ENCODE data around the gene STPG2.

STPG2 gene

DNA sequence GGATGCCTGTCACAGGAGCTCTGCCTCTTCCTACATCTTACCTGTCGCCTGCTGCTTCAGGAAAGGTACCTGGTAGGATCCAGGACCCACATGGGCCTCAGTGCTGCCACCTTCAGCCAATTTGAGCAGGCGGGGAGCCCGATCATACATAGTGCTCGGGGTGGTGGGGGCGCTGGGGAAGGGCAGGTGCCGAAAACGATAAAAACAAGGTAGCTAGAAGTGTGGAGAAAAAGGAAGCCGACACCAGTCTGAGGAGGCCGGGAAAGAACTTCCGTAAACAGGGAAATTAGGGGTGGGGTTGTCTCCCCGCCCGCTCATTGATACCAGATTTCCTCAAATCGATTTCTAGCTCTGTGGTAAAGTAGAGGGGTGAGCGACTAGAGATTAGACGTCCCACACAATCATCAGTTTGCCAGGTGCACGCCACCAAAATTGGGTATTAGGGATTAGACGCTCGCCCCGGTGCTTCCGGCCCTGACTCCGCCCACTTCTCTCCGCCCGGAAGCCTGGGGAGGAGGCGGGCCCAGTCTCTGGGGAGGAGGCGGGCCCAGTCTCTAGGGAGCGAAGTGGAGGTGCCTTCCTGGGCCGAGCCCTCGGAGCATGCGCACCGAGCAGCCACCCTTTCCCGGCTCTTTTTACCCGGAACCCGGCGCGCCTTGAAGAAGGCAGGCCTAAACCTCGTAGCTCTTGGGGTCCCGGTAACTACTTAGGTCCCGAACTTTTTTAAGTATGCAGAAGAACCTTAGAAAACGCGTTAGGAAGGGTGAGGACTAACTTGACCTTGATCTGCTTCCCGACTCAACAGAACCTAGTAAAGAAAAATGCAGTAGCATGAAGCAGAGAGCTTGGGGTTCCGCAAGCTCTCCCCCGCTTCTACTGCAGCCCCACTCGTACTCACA lies at the start of gene STPG2:
Gene STPG2 (minus strand): TSS at position 476 of the 899 bp plus-strand sequence.
- peak within 1 kb of the TSS; percentile 89 for H3K4me3 ChIP-seq (ENCODE audit: low read depth, low read length)

DNA sequence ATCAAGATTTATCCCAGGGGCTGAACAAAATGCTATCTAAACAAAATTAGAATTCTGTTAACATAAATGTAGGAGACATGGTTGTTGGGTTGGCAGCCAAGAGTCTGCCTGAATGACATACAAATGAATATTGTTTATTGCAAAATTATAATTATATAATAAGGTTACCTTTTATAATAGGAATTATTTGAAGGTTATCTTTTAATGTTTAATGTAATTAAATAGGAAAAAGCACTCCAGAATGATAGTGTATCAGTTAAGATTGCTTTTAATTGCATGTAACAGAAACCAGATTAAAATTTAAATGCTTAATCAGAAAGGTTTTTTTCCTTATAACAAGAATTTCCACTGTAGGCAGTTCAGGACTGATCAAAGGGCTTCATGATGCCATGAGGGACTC lies 42.0 kb upstream of the STPG2 start:
- H3K4me3 ChIP-seq (ENCODE audit: low read depth, low read length), result no peak overlapping the region

DNA sequence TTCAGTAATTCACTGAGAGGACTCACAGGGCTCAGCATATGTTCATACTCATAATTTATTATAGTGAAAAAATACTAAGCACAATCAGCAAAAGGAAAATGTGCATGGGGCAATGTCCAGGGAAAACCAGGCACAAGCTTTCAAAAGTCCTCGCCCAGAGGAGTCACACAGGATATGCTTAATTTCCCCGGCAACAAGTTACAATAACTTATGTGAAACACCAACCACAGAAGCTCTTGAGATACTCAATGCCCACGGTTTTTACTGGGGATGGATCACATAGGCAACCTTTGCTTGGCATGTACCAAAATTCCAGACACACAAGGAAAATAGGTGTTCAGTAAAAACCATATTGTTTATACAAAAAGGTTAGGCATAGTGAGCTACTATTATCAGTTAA lies 38.5 kb upstream of the STPG2 start:
- H3K4me3 ChIP-seq (ENCODE audit: low read depth, low read length), result no peak overlapping the region

DNA sequence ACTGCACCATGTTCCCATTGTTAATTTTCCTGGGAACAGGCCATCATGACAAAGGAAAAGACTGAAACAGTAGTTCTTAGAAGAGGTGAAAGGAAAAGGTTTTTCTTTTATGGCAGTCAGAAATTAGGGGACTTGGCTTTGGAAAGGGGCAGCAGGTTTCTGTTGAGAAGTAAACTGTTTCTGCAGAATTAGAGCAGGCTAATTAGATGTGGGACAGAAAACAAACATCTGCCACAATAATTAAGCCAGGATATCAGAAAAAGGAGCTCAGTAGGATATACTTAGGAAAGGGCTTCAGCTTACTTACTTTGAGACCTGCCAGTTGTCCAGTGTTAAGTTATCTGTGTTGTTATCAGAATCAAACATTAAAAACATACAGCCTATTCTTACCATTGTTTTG lies 36.7 kb upstream of the STPG2 start:
- H3K4me3 ChIP-seq (ENCODE audit: low read depth, low read length), result no peak overlapping the region

DNA sequence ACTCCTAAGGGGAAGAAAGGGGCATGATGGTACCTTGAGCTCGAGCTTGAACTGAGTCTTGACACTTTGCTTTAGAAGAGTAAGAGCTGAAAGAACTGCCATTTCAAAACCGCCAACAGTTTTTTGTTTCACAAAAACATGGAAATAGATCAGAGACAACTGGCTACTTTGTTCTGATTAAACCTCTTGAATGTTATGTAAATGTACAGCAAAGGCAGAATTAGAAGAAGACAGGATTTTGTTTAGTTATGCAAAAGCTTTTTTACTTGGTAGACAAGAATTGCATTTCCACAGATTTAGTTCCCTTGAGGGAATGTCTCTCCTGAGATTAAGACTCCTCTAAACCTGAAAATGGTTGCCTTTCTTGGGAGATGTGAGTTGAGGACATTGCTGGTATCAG lies 33.3 kb upstream of the STPG2 start:
- H3K4me3 ChIP-seq (ENCODE audit: low read depth, low read length), result no peak overlapping the region

DNA sequence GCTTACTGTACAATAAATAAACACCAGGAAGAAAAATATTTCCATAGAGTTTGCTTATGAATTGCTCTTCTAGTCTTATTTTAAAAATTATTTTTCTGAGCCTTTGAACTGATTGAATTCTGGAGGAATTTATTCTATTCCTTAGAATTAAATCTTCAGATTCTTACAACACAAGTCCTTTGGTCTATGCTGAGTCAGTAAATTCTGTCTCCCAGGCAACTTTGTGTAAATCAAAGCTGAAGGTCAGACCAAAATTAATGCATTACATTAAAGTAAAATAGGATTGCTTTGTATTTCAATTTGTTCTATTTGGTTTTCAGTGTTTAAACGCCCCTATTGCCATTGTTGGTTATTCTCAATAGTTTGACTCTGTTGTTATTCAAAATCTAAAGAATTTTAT lies 26.8 kb upstream of the STPG2 start:
- no peak overlapping the region for H3K4me3 ChIP-seq (ENCODE audit: low read depth, low read length)

DNA sequence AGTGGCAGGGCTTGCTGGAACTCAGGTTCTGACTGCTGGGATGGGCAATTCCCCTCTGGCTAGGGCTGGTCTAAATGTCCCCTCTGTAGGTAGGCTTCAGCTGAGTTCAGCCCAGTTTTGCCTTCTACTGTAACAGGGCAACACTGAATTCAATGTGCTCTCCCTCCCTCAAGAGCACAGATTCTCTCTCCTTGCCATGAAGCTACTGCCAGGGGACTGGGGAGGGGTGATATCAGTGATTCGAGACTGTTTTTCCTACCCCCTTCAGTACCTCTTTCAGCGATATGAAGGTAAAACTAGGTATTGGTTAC lies 23.4 kb upstream of the STPG2 start:
- H3K4me3 ChIP-seq (ENCODE audit: low read depth, low read length), result no peak overlapping the region

DNA sequence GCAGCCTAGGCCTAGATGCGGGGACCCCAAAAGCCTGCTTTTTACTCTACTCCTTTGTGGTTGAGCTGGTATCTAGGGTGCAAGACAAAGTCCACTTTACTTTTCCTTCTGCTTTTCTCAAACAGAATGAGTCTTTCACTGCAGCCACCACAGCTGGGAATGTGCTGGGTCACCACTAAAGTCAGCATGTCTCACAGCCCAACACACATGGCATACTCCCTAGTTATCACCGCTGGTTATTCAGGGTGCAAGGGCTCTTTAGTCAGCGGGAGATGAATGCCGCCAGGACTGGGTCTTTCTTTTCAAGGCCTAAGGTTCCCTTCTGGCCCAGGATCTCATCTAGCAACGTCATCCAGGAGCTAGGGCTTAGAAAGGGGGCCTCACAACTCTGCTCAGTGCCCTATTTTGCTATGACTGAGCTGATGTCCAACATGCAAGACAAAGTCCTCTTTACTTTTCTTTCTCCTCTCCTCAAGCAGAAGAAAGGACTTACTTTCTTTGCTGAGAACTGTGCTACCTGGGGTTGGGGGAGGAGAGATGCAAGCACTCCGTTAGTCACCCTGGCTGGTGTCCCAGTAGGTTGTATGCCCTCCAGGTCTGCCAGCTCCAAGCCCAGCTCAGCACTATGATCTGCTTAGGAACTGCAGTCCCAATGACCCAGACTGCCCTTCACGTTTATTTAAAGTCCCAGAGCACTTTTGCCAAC lies 22.9 kb upstream of the STPG2 start:
- no peak overlapping the region for H3K4me3 ChIP-seq (ENCODE audit: low read depth, low read length)

DNA sequence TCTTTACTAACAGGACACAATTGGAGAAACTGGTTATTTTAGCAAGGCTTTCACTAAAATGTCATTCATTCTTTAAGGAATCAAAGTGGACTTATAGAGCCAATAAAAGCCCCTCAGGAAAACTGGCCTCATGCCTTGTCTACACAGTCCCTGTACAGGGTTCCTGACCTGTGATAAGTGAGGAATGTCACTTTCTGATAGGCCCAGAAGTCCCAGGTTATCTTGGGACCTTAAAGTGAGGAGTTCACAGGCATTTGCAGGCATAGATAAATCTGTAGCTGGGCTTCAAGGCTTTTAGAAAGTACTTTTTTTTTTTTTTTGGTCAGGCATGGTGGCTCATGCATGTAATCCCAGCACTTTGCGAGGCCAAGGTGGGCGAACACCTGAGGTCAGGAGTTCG lies 19.4 kb upstream of the STPG2 start:
- H3K4me3 ChIP-seq (ENCODE audit: low read depth, low read length), result no peak overlapping the region

DNA sequence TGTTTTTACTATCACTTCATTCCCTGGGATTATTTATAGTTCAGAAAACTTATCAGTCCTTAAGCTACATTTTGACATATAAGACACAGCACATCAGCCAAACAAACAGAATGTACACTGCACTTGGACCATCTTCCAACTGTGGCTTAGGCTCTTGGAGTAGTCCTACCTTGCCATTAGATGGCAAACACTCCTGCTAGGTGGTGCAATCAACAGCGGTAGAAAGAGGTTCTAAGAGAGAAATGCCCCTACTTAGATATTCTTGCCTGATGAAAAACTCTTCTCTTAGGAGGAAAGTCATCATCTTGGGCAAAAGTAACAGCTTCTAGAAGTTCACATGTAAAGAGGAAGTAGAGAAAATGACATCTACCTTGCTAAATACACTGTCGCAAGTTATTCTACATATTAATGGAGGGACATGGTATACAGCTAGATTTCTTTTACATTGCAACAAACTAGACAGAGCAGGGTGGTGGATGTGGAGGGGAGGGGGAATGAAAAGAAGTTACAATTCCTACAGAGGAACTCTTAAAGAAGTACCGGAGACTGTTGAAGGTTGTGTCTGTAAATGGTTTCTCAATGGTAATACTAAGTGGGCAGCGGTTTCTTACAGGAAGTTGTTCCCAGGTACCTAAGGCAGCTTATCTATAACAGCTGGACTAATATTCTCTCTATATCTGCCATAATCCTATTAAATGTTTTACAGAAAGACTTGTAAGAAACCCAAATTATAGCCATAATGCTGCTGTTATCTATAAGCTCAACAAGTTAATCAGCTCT lies 8.1 kb upstream of the STPG2 start:
- no peak overlapping the region for H3K4me3 ChIP-seq (ENCODE audit: low read depth, low read length)

DNA sequence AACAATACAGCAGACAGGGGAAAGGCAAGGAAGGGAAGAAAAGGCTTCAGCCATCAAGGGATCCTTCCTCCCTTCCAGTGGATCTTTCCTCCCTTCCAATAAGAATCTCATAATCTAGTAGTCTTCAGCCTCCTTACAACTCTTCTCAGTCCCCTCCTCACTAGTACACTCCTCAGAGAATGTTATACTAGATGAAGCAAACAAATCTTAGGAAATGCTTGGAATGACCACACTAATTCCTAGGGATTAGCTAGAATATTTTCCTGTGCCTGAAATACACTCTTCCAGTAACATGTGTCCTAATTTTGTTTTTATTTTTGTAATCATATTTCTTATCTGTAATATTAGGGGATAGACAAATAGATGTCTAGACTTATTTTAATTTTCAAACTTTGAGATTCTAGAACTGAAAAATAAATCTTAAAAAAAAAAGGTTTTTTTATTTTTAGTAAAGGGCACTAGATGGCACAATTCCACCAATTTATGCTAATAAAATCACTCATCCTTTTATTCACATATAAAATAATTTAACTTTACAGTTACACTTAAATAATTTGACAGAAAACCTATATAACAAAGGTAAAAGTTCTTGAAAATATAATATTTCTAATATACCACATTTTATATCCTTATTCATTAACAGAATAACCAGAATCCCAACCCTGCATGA lies 7.0 kb upstream of the STPG2 start:
- no peak overlapping the region for H3K4me3 ChIP-seq (ENCODE audit: low read depth, low read length)

DNA sequence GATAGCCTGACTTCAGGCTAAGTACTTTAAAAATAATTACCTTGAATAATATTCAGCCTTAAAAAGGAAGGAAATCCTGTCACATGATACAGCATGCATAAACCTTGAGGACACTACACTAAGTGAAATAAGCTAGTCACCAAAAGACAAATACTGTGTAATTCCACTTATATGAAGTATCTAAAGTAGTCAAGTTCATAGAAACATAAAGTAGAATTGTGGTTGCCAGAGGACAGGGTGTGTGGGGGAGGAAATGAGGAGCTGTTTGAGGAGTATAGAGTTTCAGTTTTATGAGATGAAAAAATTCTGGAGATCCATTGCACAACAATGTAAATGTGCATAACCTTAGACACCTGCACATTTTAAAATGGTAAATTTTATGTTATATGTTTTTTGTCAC lies 5.6 kb upstream of the STPG2 start:
- no peak overlapping the region for H3K4me3 ChIP-seq (ENCODE audit: low read depth, low read length)

DNA sequence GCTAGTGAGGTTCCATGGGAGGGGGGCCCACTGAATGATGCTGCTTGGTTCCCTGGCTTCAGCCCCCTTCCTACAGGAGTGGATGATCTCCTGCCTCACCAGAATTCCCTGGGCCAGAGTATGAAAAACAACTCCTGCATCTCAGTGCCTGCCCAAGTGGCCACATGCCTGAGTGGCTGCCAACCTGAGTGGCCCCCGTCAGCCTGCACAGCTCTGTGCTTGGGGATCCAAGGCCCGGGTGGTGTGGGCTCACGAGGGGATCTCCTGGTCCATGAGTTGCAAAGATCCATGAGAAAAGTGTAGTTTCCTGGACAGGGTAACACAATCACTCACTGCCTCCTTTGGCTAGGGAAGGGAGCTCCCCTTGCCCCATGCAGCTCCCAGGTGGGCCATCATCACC lies 17.1 kb downstream of the STPG2 start:
- H3K4me3 ChIP-seq (ENCODE audit: low read depth, low read length), result no peak overlapping the region

DNA sequence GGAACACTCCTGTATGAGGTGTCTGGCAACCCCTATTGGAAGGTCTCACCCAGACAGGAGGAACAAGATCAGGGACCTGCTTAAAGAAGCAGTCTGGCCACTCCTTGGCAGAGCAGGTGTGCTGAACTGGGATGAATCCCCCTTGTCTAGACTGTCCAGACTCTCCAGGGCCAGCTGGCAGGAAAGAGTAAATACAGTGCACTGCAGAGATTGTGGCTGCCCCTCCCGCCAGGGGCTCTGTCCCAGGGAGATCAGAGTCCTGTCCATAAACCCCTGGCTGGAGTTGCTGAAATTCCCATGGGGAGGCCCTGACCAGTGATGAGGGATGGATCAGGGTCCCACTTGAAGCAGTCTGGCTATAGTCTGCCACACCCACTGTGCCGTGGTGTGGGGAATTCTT lies 17.7 kb downstream of the STPG2 start:
- H3K4me3 ChIP-seq (ENCODE audit: low read depth, low read length), result no peak overlapping the region

DNA sequence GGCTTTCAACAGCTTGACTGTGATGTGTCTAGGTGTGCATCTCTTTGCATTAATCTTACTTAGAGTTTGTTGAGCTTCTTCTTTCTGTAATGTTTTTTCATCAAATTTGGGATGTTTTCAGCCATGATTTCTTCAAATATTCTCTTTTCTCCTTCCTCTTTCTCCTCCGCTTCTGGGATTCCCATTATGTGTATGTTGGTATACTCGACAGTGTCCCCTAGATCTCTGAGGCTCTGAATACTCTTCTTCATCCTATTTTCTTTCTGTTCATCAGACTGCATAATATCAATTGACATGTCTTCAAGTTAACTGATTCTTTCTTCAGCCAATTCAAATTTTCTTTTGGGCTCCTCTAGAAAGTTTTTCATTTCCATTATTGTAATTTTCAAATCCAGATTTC lies 25.9 kb downstream of the STPG2 start:
- no peak overlapping the region for H3K4me3 ChIP-seq (ENCODE audit: low read depth, low read length)

DNA sequence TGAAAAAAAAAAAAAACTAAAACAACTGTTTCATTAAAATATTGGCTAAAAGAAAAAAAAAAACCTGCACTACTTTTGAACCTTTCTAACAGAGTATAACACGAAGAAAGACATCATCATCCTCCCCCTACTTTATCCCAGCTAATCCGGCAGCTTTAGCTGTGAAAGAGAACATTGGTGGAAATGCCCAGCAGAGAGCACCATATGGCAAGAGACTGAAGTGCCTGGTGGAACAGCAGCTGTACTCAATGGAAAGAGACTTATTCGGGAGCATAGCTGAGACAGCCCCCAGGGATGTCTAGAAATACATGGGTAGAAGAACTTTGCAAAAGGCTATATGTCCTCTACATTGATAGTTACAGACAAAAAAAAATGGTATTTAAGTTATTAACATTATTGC lies 30.3 kb downstream of the STPG2 start:
- H3K4me3 ChIP-seq (ENCODE audit: low read depth, low read length), result no peak overlapping the region

DNA sequence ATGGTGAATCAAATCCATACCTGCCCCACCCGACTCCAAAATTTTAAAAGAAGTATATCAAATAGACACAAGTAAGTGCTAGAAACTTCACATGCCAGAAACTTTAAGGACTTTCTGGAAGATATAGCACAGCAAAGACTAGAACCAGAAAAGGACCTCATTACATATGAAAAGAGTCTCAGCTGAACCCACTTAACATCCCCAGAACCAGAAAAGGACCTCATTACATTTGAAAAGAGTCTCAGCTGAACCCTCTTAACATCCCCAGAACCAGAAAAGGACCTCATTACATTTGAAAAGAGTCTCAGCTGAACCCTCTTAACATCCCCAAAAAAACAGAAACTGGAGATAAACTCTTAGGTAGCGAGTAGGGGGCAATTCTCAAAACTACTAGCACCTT lies 32.3 kb downstream of the STPG2 start:
- H3K4me3 ChIP-seq (ENCODE audit: low read depth, low read length), result no peak overlapping the region

DNA sequence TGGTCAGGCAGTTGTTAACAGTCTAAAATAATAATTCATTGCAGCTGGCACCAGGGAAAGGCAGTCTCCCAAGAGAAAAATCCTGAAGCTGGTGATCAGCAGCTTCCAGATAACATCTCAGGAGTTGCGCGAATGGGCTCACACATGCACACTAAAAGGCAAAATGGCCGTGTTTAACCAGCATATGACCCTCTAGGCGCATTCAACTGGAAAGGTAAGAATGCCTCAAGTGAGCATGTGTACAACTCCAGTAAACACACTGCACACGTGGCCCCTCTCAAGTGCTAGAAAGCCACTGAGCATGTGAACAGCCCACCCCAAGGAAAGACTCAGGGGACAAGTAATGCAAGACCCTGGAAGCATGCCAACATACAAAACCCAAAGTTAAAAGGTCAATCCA lies 33.1 kb downstream of the STPG2 start:
- no peak overlapping the region for H3K4me3 ChIP-seq (ENCODE audit: low read depth, low read length)

DNA sequence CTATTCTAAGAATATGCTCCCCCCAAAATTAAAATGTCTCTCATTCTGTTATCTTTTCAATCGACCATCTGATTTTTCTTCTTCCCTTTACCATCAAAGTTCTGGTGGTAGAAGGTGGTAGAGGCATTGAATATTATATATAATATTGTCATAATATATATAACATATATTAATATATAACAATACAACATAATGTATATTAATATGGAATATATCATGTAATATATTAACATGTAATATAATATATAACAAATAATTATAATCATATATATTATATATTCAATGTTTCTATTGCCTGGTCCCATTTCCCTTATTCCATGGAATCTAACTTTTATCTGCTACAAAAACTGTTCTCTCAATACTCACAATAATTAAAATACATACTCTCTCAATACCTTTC lies 40.6 kb downstream of the STPG2 start:
- H3K4me3 ChIP-seq (ENCODE audit: low read depth, low read length), result no peak overlapping the region

DNA sequence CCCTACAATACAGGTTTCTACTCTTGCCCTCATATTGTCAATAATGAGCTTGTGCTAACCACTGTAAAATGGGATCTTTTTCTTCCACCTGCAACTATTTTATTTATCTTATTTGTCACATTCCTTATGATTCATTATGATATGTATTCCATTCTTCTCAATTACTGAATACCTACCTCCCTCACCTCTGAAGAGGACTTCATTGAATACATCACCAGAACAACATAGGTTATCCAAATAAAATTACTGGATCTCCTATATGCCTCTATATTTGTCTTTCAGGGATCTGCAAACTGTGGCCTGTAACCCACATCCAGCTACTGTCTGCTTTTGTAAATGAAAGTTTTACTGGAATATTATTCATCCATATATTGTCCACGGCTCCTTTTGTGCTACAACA lies 41.3 kb downstream of the STPG2 start:
- H3K4me3 ChIP-seq (ENCODE audit: low read depth, low read length), result no peak overlapping the region

DNA sequence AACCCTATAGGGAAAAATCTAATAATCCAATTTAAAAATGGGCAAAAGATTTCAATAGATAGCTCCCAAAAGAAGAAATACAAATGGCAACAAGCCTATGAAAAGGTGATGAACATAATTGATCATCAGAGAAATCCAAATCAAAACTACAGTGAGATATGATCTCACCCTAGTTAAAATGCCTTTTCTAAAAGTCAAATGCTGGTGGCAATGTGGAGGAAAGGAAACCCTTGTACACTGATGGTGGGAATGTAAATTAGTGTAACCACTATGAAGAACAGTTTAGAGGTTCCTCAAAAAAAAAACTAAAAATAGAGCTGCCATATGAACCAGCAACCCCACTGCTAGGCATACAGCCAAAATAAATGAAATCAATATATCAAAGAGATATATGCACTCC lies 44.5 kb downstream of the STPG2 start:
- no peak overlapping the region for H3K4me3 ChIP-seq (ENCODE audit: low read depth, low read length)
